ENCODE data around the gene PARP2. TPM values are rescaled to one million over a fixed set of nuclear protein-coding genes. Genes with fewer than 3 reads are reported as not detected.

The PARP2 gene
- total and polyA plus RNA-seq, 2 of the 8 experiments (the other 6 are each of a cell fraction or from before 2014, with no cell fraction given), result 27.7 to 41.7 TPM

DNA sequence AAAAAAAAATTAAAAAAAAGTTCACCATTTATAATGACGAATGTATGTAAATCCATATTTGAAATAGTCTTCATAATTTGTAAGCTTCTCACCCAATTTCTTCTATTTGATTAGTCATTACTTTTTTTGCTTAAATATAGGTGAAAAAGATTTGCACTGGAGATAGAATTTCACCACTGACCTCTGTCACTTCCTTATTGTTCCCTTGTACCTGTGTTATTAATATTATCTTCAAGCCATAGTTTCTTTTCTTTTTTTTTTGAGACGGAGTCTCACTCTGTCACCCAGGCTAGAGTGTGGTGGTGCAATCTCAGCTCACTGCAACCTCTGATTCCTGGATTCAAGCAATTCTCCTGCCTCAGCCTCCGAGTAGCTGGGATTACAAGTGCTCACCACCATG lies 54.1 kb downstream of the PARP2 start (continued):
- TF ChIP-seq, protein P1, sequence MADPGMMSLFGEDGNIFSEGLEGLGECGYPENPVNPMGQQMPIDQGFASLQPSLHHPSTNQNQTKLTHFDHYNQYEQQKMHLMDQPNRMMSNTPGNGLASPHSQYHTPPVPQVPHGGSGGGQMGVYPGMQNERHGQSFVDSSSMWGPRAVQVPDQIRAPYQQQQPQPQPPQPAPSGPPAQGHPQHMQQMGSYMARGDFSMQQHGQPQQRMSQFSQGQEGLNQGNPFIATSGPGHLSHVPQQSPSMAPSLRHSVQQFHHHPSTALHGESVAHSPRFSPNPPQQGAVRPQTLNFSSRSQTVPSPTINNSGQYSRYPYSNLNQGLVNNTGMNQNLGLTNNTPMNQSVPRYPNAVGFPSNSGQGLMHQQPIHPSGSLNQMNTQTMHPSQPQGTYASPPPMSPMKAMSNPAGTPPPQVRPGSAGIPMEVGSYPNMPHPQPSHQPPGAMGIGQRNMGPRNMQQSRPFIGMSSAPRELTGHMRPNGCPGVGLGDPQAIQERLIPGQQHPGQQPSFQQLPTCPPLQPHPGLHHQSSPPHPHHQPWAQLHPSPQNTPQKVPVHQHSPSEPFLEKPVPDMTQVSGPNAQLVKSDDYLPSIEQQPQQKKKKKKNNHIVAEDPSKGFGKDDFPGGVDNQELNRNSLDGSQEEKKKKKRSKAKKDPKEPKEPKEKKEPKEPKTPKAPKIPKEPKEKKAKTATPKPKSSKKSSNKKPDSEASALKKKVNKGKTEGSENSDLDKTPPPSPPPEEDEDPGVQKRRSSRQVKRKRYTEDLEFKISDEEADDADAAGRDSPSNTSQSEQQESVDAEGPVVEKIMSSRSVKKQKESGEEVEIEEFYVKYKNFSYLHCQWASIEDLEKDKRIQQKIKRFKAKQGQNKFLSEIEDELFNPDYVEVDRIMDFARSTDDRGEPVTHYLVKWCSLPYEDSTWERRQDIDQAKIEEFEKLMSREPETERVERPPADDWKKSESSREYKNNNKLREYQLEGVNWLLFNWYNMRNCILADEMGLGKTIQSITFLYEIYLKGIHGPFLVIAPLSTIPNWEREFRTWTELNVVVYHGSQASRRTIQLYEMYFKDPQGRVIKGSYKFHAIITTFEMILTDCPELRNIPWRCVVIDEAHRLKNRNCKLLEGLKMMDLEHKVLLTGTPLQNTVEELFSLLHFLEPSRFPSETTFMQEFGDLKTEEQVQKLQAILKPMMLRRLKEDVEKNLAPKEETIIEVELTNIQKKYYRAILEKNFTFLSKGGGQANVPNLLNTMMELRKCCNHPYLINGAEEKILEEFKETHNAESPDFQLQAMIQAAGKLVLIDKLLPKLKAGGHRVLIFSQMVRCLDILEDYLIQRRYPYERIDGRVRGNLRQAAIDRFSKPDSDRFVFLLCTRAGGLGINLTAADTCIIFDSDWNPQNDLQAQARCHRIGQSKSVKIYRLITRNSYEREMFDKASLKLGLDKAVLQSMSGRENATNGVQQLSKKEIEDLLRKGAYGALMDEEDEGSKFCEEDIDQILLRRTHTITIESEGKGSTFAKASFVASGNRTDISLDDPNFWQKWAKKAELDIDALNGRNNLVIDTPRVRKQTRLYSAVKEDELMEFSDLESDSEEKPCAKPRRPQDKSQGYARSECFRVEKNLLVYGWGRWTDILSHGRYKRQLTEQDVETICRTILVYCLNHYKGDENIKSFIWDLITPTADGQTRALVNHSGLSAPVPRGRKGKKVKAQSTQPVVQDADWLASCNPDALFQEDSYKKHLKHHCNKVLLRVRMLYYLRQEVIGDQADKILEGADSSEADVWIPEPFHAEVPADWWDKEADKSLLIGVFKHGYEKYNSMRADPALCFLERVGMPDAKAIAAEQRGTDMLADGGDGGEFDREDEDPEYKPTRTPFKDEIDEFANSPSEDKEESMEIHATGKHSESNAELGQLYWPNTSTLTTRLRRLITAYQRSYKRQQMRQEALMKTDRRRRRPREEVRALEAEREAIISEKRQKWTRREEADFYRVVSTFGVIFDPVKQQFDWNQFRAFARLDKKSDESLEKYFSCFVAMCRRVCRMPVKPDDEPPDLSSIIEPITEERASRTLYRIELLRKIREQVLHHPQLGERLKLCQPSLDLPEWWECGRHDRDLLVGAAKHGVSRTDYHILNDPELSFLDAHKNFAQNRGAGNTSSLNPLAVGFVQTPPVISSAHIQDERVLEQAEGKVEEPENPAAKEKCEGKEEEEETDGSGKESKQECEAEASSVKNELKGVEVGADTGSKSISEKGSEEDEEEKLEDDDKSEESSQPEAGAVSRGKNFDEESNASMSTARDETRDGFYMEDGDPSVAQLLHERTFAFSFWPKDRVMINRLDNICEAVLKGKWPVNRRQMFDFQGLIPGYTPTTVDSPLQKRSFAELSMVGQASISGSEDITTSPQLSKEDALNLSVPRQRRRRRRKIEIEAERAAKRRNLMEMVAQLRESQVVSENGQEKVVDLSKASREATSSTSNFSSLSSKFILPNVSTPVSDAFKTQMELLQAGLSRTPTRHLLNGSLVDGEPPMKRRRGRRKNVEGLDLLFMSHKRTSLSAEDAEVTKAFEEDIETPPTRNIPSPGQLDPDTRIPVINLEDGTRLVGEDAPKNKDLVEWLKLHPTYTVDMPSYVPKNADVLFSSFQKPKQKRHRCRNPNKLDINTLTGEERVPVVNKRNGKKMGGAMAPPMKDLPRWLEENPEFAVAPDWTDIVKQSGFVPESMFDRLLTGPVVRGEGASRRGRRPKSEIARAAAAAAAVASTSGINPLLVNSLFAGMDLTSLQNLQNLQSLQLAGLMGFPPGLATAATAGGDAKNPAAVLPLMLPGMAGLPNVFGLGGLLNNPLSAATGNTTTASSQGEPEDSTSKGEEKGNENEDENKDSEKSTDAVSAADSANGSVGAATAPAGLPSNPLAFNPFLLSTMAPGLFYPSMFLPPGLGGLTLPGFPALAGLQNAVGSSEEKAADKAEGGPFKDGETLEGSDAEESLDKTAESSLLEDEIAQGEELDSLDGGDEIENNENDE (IDR thresholded peaks at IDR 0.05; ENCODE audit: insufficient replicate concordance, low read length), result no peak
- TF ChIP-seq SIX5 (IDR thresholded peaks at IDR 0.05; ENCODE audit: low read depth, low read length) (no peak), EGR1 (IDR thresholded peaks at IDR 0.05; ENCODE audit: borderline replicate concordance, low read depth, low read length) (no peak), RNF2 (IDR thresholded peaks at IDR 0.05; ENCODE audit: borderline replicate concordance, low read depth, low read length, missing control alignments, poor library complexity, severe bottlenecking) (no peak)

All from H1 (cell line).